Measurements from ENCODE around the gene PFDN5. TPM values are rescaled to one million over a fixed set of nuclear protein-coding genes. Genes with fewer than 3 reads are reported as not detected.
"Not testable (repeated sequence)": the region's sequence is repeated elsewhere in the genome, so short reads cannot be mapped to it uniquely, and the experiment has no call there.

Gene PFDN5
- total and polyA plus RNA-seq, 9 of the 15 experiments (the other 6 are each of a cell fraction or from before 2014, with no cell fraction given): 361 to 1,636 (median 742) TPM

- TF ChIP-seq KAT7 (CRISPR knock-in tag; IDR thresholded peaks at IDR 0.05; ENCODE audit: borderline replicate concordance) (no peak), DNMT1 (IDR thresholded peaks at IDR 0.05) (no peak), TFE3 (CRISPR knock-in tag; IDR thresholded peaks at IDR 0.05) (no peak), CHD1 (IDR thresholded peaks at IDR 0.05; ENCODE audit: low read length) (peak; percentile 68)
Measured at GRCh38 chr12:53295891-53296219, 513 bp downstream of the PFDN5 start (continued).

GRCh38 chr12:53297106-53297505, 1.8 kb downstream of the PFDN5 start:
- H4K20me1 ChIP-seq (replicated peaks; ENCODE audit: control insufficient read depth, insufficient read depth, low read length); in situ Hi-C loops (cut with MboI); ATAC-seq; FAIRE-seq; H3K9me3 ChIP-seq (replicated peaks; ENCODE audit: control insufficient read depth, insufficient read depth, low read depth, low read length); intact Hi-C loops (cut with micrococcal nuclease); H2AFZ ChIP-seq (ENCODE audit: low read depth, low read length); H3K9me1 ChIP-seq (ENCODE audit: control insufficient read depth, insufficient read depth, low read length); CTCF ChIA-PET (ENCODE audit: low intra/inter-chr PET ratio); DNase-seq (ENCODE audit: extremely low read depth in 1 of 4, low spot score in 3 of 4); H3K27ac ChIP-seq (ENCODE audit: extremely low read depth, low read depth, low read length); BruUV-seq (replicated peaks); H3K27me3 ChIP-seq (ENCODE audit: control insufficient read depth in 2 of 2, insufficient read depth in 2 of 2, low read length in 2 of 2): not testable (repeated sequence)
- WGBS (ENCODE audit: insufficient coverage, low coverage, missing lambda C conversion rate): 96% methylated on average over 10 of the region's 10 CpGs
- Histone ChIP-seq H3K4me2 (ENCODE audit: insufficient read depth, low read length) (0 out of 2 replicates have a peak overlapping the region, but pooled peaks have one; percentile 8), H3K79me2 (ENCODE audit: control insufficient read depth, insufficient read depth, low read length) (peaks cover 28% of the 10 kb centered on the region), H3K36me3 (ENCODE audit: control insufficient read depth, insufficient read depth, low read length) (peaks cover 73% of the 10 kb centered on the region), H3K9ac (ENCODE audit: insufficient read depth in 1 of 2, low read depth in 2 of 2, low read length in 2 of 2) (peak overlapping the region in 1 of 2 experiments; percentile 94; a peak in 2 of 4 replicates), H3K4me3 (0 out of 2 replicates have a peak overlapping the region, but pooled peaks have one; percentile 70), H3K4me1 (replicated peaks in 1 of 2; ENCODE audit: control insufficient read depth in 2 of 2, insufficient read depth in 2 of 2, low read length in 2 of 2) (peaks cover 23 to 28% of the 10 kb centered on the region in 2 experiments; a peak in 4 of 5 replicates)
- POLR2A ChIA-PET: interaction anchor here (1.0 to 2.1 kb wide), 4 partner anchors 14 to 108 kb away, joined by 3 to 8 read pairs (median 5); partner anchors contain the start of gene AAAS

All from K562 (cell line).